ENCODE results near the gene INTS7.
A peak's percentile ranks its signal among the peaks of the same experiment; 100 is the strongest.

INTS7 gene, protein sequence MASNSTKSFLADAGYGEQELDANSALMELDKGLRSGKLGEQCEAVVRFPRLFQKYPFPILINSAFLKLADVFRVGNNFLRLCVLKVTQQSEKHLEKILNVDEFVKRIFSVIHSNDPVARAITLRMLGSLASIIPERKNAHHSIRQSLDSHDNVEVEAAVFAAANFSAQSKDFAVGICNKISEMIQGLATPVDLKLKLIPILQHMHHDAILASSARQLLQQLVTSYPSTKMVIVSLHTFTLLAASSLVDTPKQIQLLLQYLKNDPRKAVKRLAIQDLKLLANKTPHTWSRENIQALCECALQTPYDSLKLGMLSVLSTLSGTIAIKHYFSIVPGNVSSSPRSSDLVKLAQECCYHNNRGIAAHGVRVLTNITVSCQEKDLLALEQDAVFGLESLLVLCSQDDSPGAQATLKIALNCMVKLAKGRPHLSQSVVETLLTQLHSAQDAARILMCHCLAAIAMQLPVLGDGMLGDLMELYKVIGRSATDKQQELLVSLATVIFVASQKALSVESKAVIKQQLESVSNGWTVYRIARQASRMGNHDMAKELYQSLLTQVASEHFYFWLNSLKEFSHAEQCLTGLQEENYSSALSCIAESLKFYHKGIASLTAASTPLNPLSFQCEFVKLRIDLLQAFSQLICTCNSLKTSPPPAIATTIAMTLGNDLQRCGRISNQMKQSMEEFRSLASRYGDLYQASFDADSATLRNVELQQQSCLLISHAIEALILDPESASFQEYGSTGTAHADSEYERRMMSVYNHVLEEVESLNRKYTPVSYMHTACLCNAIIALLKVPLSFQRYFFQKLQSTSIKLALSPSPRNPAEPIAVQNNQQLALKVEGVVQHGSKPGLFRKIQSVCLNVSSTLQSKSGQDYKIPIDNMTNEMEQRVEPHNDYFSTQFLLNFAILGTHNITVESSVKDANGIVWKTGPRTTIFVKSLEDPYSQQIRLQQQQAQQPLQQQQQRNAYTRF

DNA sequence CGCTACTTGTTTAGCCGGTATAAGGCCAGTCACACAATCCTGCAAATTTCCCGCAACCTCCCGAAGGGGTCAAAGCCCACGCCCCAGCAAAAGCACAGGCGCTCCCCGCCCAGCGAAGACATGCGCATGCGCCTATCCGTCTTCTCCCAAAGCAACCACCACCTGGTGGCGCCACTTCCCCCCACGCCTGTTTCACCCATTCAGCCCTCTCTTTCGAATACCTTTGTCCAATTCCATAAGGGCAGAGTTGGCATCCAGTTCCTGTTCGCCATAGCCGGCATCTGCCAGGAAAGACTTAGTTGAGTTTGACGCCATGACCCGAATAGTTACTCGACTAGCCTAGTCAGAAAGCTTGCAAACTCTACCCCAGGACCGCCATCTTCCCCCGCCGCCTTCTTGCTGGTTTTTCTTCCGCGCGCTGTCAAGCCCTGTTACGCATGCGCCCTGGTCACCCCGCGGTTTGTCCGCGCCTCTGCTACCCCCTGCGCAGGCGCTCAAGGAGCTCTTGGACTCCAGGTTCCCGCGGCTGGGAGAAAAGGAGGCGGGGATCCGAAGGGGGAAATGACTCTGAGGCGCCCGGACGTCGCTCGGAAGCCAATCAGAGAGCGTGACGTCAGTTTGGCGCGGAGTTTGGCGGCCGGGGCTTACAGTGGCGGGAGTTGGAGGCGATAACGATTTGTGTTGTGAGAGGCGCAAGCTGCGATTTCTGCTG, at the start of gene INTS7, which contains the start of gene DTL:
TSS of gene INTS7 (minus strand) at position 435 of the 712 bp plus-strand sequence. CDS start at position 315, 120 bp downstream.
TSS of gene DTL (plus strand) at position 626 of the 712 bp plus-strand sequence. CDS start 143 bp downstream, outside the sequence.
- peak within 1 kb of the TSS; percentile 79 for H3K27ac ChIP-seq
- TF ChIP-seq, protein P1, sequence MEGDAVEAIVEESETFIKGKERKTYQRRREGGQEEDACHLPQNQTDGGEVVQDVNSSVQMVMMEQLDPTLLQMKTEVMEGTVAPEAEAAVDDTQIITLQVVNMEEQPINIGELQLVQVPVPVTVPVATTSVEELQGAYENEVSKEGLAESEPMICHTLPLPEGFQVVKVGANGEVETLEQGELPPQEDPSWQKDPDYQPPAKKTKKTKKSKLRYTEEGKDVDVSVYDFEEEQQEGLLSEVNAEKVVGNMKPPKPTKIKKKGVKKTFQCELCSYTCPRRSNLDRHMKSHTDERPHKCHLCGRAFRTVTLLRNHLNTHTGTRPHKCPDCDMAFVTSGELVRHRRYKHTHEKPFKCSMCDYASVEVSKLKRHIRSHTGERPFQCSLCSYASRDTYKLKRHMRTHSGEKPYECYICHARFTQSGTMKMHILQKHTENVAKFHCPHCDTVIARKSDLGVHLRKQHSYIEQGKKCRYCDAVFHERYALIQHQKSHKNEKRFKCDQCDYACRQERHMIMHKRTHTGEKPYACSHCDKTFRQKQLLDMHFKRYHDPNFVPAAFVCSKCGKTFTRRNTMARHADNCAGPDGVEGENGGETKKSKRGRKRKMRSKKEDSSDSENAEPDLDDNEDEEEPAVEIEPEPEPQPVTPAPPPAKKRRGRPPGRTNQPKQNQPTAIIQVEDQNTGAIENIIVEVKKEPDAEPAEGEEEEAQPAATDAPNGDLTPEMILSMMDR (conservative IDR thresholded peaks at IDR 0.05) = peak; percentile 95

DNA sequence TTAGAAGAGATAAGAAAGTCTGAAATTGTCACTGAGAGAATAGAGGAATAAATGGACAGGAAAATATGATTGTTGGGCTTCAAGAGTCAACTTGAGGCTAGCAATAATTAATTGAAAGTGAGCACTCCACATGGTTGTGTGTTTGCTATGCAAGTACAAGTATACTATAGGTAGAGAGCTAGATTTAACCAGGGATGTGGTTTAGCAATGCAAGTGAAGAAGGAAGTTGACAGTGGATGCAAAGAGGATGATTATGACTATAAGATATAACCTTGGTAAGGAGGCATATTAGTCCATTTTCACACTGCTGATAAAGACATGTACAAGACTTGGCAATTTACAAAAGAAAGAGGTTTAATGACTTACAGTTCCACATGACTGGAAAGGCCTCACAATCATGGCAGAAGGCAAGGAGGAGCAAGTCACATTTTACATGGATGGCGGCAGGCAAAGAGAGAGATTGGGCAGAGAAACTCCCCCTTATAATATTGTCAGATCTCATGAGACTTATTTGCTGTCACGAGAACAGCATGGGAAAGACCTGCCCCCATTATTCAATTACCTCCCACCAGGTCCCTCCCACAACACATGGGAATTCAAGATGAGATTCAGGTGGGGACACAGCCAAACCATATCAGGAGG, 47.5 kb upstream of the INTS7 start:
- no peak overlapping the region for H3K27ac ChIP-seq
- TF ChIP-seq, protein P1 (conservative IDR thresholded peaks at IDR 0.05) = no peak

DNA sequence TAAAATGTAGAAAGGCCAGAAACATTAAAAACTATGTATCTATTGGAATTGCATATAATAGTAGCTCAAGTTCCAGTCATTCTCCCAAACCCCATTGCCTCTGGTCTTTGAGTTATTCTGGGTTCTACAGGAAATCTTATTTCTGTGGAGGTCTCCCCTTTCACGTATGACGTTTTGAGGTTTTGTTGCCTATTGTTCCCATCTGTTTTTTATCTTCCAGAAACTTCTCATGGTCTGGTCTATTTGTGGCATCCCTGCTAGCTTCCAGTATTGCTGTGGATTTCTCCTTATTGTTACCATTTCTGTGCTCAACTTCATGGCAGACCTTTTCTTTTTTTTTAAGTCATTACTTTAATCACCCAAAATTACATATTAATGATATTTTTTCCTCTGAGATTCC, 43.5 kb upstream of the INTS7 start:
- TF ChIP-seq, protein P1 (conservative IDR thresholded peaks at IDR 0.05) = no peak
- no peak overlapping the region for H3K27ac ChIP-seq

DNA sequence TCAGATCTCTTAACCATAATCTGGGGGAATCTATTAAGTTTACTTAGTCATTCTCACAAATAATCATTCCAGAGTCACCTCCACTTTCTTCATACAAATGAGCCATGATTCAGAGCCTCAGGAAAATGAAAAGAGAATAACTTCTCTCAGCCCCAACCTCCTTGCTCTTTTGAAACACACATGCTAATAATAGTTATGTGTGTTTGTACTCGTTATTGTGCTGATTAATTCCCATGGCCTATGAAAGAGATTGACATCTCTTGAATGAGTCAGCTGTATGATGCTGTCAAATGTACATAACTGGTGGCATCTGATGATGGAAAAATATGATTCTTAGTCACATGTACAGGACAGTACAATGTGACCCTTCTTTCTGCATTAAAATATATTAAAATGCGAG, 41.7 kb upstream of the INTS7 start:
- TF ChIP-seq, protein P1 (conservative IDR thresholded peaks at IDR 0.05) = no peak

DNA sequence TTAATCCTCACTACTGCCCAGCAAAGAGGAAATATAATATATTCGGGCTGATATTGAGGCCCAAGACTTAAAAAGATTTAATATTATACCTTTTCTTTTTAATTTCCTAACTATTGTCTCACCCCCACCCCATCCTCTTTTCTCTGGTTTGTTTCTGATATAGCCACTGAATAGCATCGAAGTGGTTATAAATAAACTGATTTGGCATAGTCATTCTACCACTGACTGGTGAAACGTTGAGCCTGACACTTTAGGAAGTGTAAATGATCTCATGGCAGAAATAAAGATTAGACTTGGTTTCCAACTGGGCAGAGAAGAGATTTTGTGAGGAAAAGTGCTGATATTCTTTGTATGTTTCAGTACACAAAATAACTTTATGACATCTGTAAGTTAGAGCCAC, 39.5 kb upstream of the INTS7 start:
- TF ChIP-seq, protein P1 (conservative IDR thresholded peaks at IDR 0.05) = no peak
- H3K27ac ChIP-seq = no peak overlapping the region

More for the DNA sequence above, 41.7 kb upstream of the INTS7 start:
- no peak overlapping the region for H3K27ac ChIP-seq

DNA sequence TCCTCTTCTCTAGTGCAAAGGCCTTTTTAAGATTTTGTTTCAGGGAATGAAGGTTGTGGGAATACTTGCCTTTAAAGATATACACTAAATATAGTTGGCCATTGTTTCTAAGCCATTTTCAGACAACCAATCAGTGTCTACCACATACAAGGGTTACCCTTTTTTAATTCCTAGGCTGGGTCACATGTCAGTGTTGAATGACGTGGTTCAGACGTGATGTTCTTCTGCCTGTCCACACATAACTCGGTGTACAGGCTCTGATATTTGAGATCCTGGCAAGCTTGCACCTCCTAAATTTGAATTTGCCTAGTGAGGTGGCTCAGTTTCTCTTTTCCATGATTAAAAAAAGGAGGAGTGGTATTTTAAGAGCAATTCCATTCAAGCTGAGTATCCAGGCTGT, 39.0 kb upstream of the INTS7 start:
- TF ChIP-seq, protein P1 (conservative IDR thresholded peaks at IDR 0.05) = no peak
- H3K27ac ChIP-seq = no peak overlapping the region
